ENCODE measurements around the gene CDKN2C. TPM values are rescaled to one million over a fixed set of nuclear protein-coding genes. Genes with fewer than 3 reads are reported as not detected.
"Not testable (repeated sequence)": the region's sequence is repeated elsewhere in the genome, so short reads cannot be mapped to it uniquely, and the experiment has no call there.

CDKN2C gene
- total RNA-seq, 1 experiment from 2014 or later = 0.31 TPM

GRCh38 chr1:50980505-50980904 lies 10.5 kb downstream of the CDKN2C start:
- Histone ChIP-seq H3K4me3 (ENCODE audit: insufficient read depth, low read depth, low read length) (no peak overlapping the region), H3K27me3 (ENCODE audit: control insufficient read depth, insufficient read depth, low read length) (peaks cover 84% of the 10 kb centered on the region), H3K36me3 (replicated peaks; ENCODE audit: control insufficient read depth, insufficient read depth, low read length) (no peaks in the 10 kb centered on the region)
- DNase-seq = no peak

- no peak overlapping the region for H3K4me3 ChIP-seq (ENCODE audit: insufficient read depth, low read depth, low read length)
- peaks cover 72% of the 10 kb centered on the region for H3K27me3 ChIP-seq (ENCODE audit: control insufficient read depth, insufficient read depth, low read length)
- no peaks in the 10 kb centered on the region for H3K36me3 ChIP-seq (replicated peaks; ENCODE audit: control insufficient read depth, insufficient read depth, low read length)
- DNase-seq = no peak
Observed at GRCh38 chr1:50981741-50982140, 11.7 kb downstream of the CDKN2C start.

- no peak for DNase-seq
- Histone ChIP-seq H3K4me3 (ENCODE audit: insufficient read depth, low read depth, low read length) (no peak overlapping the region), H3K27me3 (ENCODE audit: control insufficient read depth, insufficient read depth, low read length) (peaks cover 63% of the 10 kb centered on the region), H3K36me3 (replicated peaks; ENCODE audit: control insufficient read depth, insufficient read depth, low read length) (no peaks in the 10 kb centered on the region)
Observed at GRCh38 chr1:50982611-50983010, 12.6 kb downstream of the CDKN2C start.

GRCh38 chr1:50983219-50983802 lies 13.3 kb downstream of the CDKN2C start:
- no peaks in the 10 kb centered on the region for H3K36me3 ChIP-seq (replicated peaks; ENCODE audit: control insufficient read depth, insufficient read depth, low read length)
- no peak for DNase-seq
- H3K27me3 ChIP-seq (ENCODE audit: control insufficient read depth, insufficient read depth, low read length) = peaks cover 57% of the 10 kb centered on the region
- no peak overlapping the region for H3K4me3 ChIP-seq (ENCODE audit: insufficient read depth, low read depth, low read length)

GRCh38 chr1:50985094-50985493 lies 15.0 kb downstream of the CDKN2C start:
- peaks cover 39% of the 10 kb centered on the region for H3K27me3 ChIP-seq (ENCODE audit: control insufficient read depth, insufficient read depth, low read length)
- no peak for DNase-seq
- H3K4me3 ChIP-seq (ENCODE audit: insufficient read depth, low read depth, low read length) = no peak overlapping the region
- no peaks in the 10 kb centered on the region for H3K36me3 ChIP-seq (replicated peaks; ENCODE audit: control insufficient read depth, insufficient read depth, low read length)

- H3K27me3 ChIP-seq (ENCODE audit: control insufficient read depth, insufficient read depth, low read length) = peaks cover 24% of the 10 kb centered on the region
- H3K36me3 ChIP-seq (replicated peaks; ENCODE audit: control insufficient read depth, insufficient read depth, low read length) = no peaks in the 10 kb centered on the region
- DNase-seq = no peak
- no peak overlapping the region for H3K4me3 ChIP-seq (ENCODE audit: insufficient read depth, low read depth, low read length)
Observed at GRCh38 chr1:50986653-50987052, 16.6 kb downstream of the CDKN2C start.

- DNase-seq = no peak
- H3K4me3 ChIP-seq (ENCODE audit: insufficient read depth, low read depth, low read length) = no peak overlapping the region
- no peaks in the 10 kb centered on the region for H3K36me3 ChIP-seq (replicated peaks; ENCODE audit: control insufficient read depth, insufficient read depth, low read length)
- H3K27me3 ChIP-seq (ENCODE audit: control insufficient read depth, insufficient read depth, low read length) = peaks cover 1% of the 10 kb centered on the region; the same call in 1 of the 2 replicates
Observed at GRCh38 chr1:50989694-50990093, 19.6 kb downstream of the CDKN2C start.

GRCh38 chr1:50992532-50993318 lies 22.7 kb downstream of the CDKN2C start:
- H3K36me3 ChIP-seq (replicated peaks; ENCODE audit: control insufficient read depth, insufficient read depth, low read length) = no peaks in the 10 kb centered on the region
- DNase-seq = no peak
- no peaks in the 10 kb centered on the region for H3K27me3 ChIP-seq (ENCODE audit: control insufficient read depth, insufficient read depth, low read length)
- no peak overlapping the region for H3K4me3 ChIP-seq (ENCODE audit: insufficient read depth, low read depth, low read length)

GRCh38 chr1:50993645-50994044 lies 23.6 kb downstream of the CDKN2C start:
- Histone ChIP-seq H3K4me3 (ENCODE audit: insufficient read depth, low read depth, low read length) (no peak overlapping the region), H3K27me3 (ENCODE audit: control insufficient read depth, insufficient read depth, low read length) (no peaks in the 10 kb centered on the region), H3K36me3 (replicated peaks; ENCODE audit: control insufficient read depth, insufficient read depth, low read length) (no peaks in the 10 kb centered on the region)
- DNase-seq = no peak

- no peak for DNase-seq
- Histone ChIP-seq H3K27me3 (ENCODE audit: control insufficient read depth, insufficient read depth, low read length) (no peaks in the 10 kb centered on the region), H3K4me3 (ENCODE audit: insufficient read depth, low read depth, low read length) (no peak overlapping the region), H3K36me3 (replicated peaks; ENCODE audit: control insufficient read depth, insufficient read depth, low read length) (no peaks in the 10 kb centered on the region)
Observed at GRCh38 chr1:50994997-50995396, 25.0 kb downstream of the CDKN2C start.

GRCh38 chr1:50995651-50996050 lies 25.6 kb downstream of the CDKN2C start:
- Histone ChIP-seq H3K27me3 (ENCODE audit: control insufficient read depth, insufficient read depth, low read length) (no peaks in the 10 kb centered on the region), H3K36me3 (replicated peaks; ENCODE audit: control insufficient read depth, insufficient read depth, low read length) (no peaks in the 10 kb centered on the region), H3K4me3 (ENCODE audit: insufficient read depth, low read depth, low read length) (no peak overlapping the region)
- DNase-seq = no peak

- H3K27me3 ChIP-seq (ENCODE audit: control insufficient read depth, insufficient read depth, low read length) = no peaks in the 10 kb centered on the region
- H3K4me3 ChIP-seq (ENCODE audit: insufficient read depth, low read depth, low read length) = no peak overlapping the region
- no peaks in the 10 kb centered on the region for H3K36me3 ChIP-seq (replicated peaks; ENCODE audit: control insufficient read depth, insufficient read depth, low read length)
- DNase-seq = no peak
Observed at GRCh38 chr1:50996083-50996482, 26.0 kb downstream of the CDKN2C start.

GRCh38 chr1:50999375-50999774 lies 29.3 kb downstream of the CDKN2C start:
- not testable (repeated sequence) for H3K36me3 ChIP-seq (replicated peaks; ENCODE audit: control insufficient read depth, insufficient read depth, low read length); DNase-seq; H3K4me3 ChIP-seq (ENCODE audit: insufficient read depth, low read depth, low read length); H3K27me3 ChIP-seq (ENCODE audit: control insufficient read depth, insufficient read depth, low read length)

- no peak overlapping the region for H3K4me3 ChIP-seq (ENCODE audit: insufficient read depth, low read depth, low read length)
- no peak for DNase-seq
Observed at GRCh38 chr1:51000160-51000559, 30.1 kb downstream of the CDKN2C start.

GRCh38 chr1:51000651-51001050 lies 30.6 kb downstream of the CDKN2C start:
- Histone ChIP-seq H3K36me3 (replicated peaks; ENCODE audit: control insufficient read depth, insufficient read depth, low read length) (no peaks in the 10 kb centered on the region), H3K4me3 (ENCODE audit: insufficient read depth, low read depth, low read length) (no peak overlapping the region), H3K27me3 (ENCODE audit: control insufficient read depth, insufficient read depth, low read length) (no peaks in the 10 kb centered on the region)
- DNase-seq = no peak

More at GRCh38 chr1:51000160-51000559, 30.1 kb downstream of the CDKN2C start:
- Histone ChIP-seq H3K27me3 (ENCODE audit: control insufficient read depth, insufficient read depth, low read length) (no peaks in the 10 kb centered on the region), H3K36me3 (replicated peaks; ENCODE audit: control insufficient read depth, insufficient read depth, low read length) (no peaks in the 10 kb centered on the region)

All from H7 (cell line).